ENCODE data around the gene ZBTB9.
A peak's percentile ranks its signal among the peaks of the same experiment; 100 is the strongest.

ZBTB9 gene

DNA sequence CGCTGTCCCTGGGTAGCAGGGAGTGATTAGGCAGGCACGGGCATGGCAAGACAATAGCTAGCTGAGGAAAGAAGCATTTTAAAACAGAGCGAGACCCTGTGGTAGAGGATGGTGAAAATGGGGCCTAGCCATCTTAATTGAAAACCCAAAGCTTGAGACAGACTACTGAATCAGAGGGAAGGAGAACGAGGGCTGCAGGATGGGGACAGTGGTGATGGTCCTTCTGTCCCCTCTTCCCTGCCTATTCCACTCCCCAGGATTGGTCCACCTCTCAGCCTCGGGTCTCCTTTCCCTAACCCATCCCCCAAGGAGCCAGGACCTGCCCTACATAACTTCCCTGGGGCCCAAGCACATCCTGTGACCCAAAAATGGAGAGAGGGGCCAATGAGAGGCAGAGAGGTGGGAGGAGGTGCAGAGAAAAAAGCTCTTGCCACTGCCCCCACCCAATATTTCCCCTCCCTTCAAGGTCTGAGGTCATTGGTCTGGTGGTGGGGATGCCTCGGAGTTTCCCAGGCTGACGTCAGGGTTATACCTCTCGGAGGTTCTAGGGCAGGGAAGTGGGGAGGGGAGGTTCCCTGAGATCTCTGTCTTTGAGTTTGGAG, 35.6 kb upstream of the ZBTB9 start:
- Histone ChIP-seq H3K36me3 (ENCODE audit: control insufficient read depth, insufficient read depth, low read length) (peaks cover 3% of the 10 kb centered on the region), H4K8ac (ENCODE audit: low read depth, low read length) (no peak overlapping the region), H3K79me1 (ENCODE audit: low read length) (peaks cover 21% of the 10 kb centered on the region), H3K4me1 (ENCODE audit: control insufficient read depth, low read depth, low read length) (peaks cover 7% of the 10 kb centered on the region), H3K4me3 (ENCODE audit: low read length) (no peak overlapping the region), H3K56ac (ENCODE audit: low read length) (peak overlapping the region; percentile 90), H2BK5ac (ENCODE audit: low read length) (peak overlapping the region; percentile 90), H3K79me2 (ENCODE audit: control insufficient read depth, insufficient read depth, low read length) (peaks cover 27% of the 10 kb centered on the region), H2BK15ac (replicated peaks; ENCODE audit: low read depth) (no peak overlapping the region), H3K23ac (ENCODE audit: low read length) (no peak overlapping the region), H3K9ac (ENCODE audit: low read length) (peak overlapping the region; percentile 81), H3K4ac (ENCODE audit: low read depth, low read length) (peak overlapping the region; percentile 48), H2AK5ac (ENCODE audit: low read length) (peak overlapping the region; percentile 73), H3K27me3 (ENCODE audit: insufficient read depth, low read length, poor library complexity) (no peaks in the 10 kb centered on the region), H2BK120ac (ENCODE audit: low read depth, low read length) (peak overlapping the region; percentile 30), H3K4me2 (ENCODE audit: low read length) (peak overlapping the region; percentile 80), H3K27ac (ENCODE audit: low read depth, low read length) (peak overlapping the region; percentile 76), H3K18ac (ENCODE audit: low read length) (peak overlapping the region; percentile 34), H4K5ac (ENCODE audit: low read length) (peak overlapping the region; percentile 68)
- peak; percentile 90 for DNase-seq
- WGBS (ENCODE audit: extremely low coverage, insufficient coverage, low lambda C conversion rate), result no CpG with 5 or more reads among the region's 8 CpGs

- peak within 1 kb of the TSS; percentile 75 for H3K4ac ChIP-seq (ENCODE audit: low read depth, low read length)
- no peak within 1 kb of the TSS for H2BK15ac ChIP-seq (replicated peaks; ENCODE audit: low read depth)
- peak within 1 kb of the TSS; percentile 64 for H2BK120ac ChIP-seq (ENCODE audit: low read depth, low read length)
- H3K79me1 ChIP-seq (ENCODE audit: low read length), result peaks cover 22% of the 10 kb centered on the region
- no peaks in the 10 kb centered on the region for H3K36me3 ChIP-seq (ENCODE audit: control insufficient read depth, insufficient read depth, low read length)
- peak within 1 kb of the TSS; percentile 78 for H3K9ac ChIP-seq (ENCODE audit: low read length)
- H4K5ac ChIP-seq (ENCODE audit: low read length), result no peak within 1 kb of the TSS
- H4K8ac ChIP-seq (ENCODE audit: low read depth, low read length), result no peak within 1 kb of the TSS
- no peak within 1 kb of the TSS for H2AK5ac ChIP-seq (ENCODE audit: low read length)
- H3K27ac ChIP-seq (ENCODE audit: low read depth, low read length), result peak within 1 kb of the TSS; percentile 76
- peak within 1 kb of the TSS; percentile 92 for H3K18ac ChIP-seq (ENCODE audit: low read length)
- peak within 1 kb of the TSS; percentile 48 for H3K4me3 ChIP-seq (ENCODE audit: low read length)
- peak within 1 kb of the TSS; percentile 7 for H3K23ac ChIP-seq (ENCODE audit: low read length)
- H3K56ac ChIP-seq (ENCODE audit: low read length), result peak within 1 kb of the TSS; percentile 90
- H3K27me3 ChIP-seq (ENCODE audit: insufficient read depth, low read length, poor library complexity), result no peaks in the 10 kb centered on the region
- peaks cover 10% of the 10 kb centered on the region for H3K4me1 ChIP-seq (ENCODE audit: control insufficient read depth, low read depth, low read length)
- H2BK5ac ChIP-seq (ENCODE audit: low read length), result peak within 1 kb of the TSS; percentile 12
- peak within 1 kb of the TSS; percentile 63 for H3K4me2 ChIP-seq (ENCODE audit: low read length)
- WGBS (ENCODE audit: extremely low coverage, insufficient coverage, low lambda C conversion rate), result no CpG with 5 or more reads among the region's 22 CpGs
- peak; percentile 71 for DNase-seq
- H3K79me2 ChIP-seq (ENCODE audit: control insufficient read depth, insufficient read depth, low read length), result peaks cover 27% of the 10 kb centered on the region
These were observed 34.5 kb upstream of the ZBTB9 start, which contains the start of gene SYNGAP1 for GRCh38 chr6:33419580-33420490. TSS of gene SYNGAP1 (plus strand) at chr6:33420065. CDS start at chr6:33420265, 200 bp downstream.

GRCh38 chr6:33420491-33421343, 33.7 kb upstream of the ZBTB9 start:
- H3K27ac ChIP-seq (ENCODE audit: low read depth, low read length), result no peak overlapping the region
- DNase-seq, result peak; percentile 33
- peaks cover 22% of the 10 kb centered on the region for H3K79me1 ChIP-seq (ENCODE audit: low read length)
- no peaks in the 10 kb centered on the region for H3K27me3 ChIP-seq (ENCODE audit: insufficient read depth, low read length, poor library complexity)
- H3K36me3 ChIP-seq (ENCODE audit: control insufficient read depth, insufficient read depth, low read length), result no peaks in the 10 kb centered on the region
- H3K4me3 ChIP-seq (ENCODE audit: low read length), result peak overlapping the region; percentile 48
- H2BK15ac ChIP-seq (replicated peaks; ENCODE audit: low read depth), result no peak overlapping the region
- peak overlapping the region; percentile 75 for H3K4ac ChIP-seq (ENCODE audit: low read depth, low read length)
- peak overlapping the region; percentile 76 for H3K56ac ChIP-seq (ENCODE audit: low read length)
- H2BK5ac ChIP-seq (ENCODE audit: low read length), result no peak overlapping the region
- no CpG with 5 or more reads among the region's 6 CpGs for WGBS (ENCODE audit: extremely low coverage, insufficient coverage, low lambda C conversion rate)
- H4K5ac ChIP-seq (ENCODE audit: low read length), result no peak overlapping the region
- H4K8ac ChIP-seq (ENCODE audit: low read depth, low read length), result no peak overlapping the region
- H3K9ac ChIP-seq (ENCODE audit: low read length), result peak overlapping the region; percentile 78
- peaks cover 22% of the 10 kb centered on the region for H3K79me2 ChIP-seq (ENCODE audit: control insufficient read depth, insufficient read depth, low read length)
- peak overlapping the region; percentile 64 for H2BK120ac ChIP-seq (ENCODE audit: low read depth, low read length)
- peak overlapping the region; percentile 92 for H3K18ac ChIP-seq (ENCODE audit: low read length)
- H2AK5ac ChIP-seq (ENCODE audit: low read length), result no peak overlapping the region
- H3K23ac ChIP-seq (ENCODE audit: low read length), result peak overlapping the region; percentile 7
- peaks cover 14% of the 10 kb centered on the region for H3K4me1 ChIP-seq (ENCODE audit: control insufficient read depth, low read depth, low read length)
- peak overlapping the region; percentile 63 for H3K4me2 ChIP-seq (ENCODE audit: low read length)

DNA sequence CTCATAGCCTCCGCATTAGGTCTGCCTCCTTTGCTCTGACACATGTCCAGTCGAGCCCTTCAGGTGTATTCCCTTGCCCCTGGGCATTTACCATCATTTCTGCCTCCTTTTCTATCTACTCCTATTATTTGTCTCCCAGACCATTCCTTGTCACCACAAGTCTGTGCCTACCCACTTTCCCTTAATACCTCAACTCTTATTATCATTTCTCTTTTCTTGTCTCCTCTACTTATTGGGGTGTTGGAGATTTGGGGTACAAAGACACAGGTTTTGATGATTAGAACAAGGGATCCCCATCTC, 33.1 kb upstream of the ZBTB9 start:
- no peak overlapping the region for H3K23ac ChIP-seq (ENCODE audit: low read length)
- H3K4ac ChIP-seq (ENCODE audit: low read depth, low read length), result no peak overlapping the region
- H3K4me3 ChIP-seq (ENCODE audit: low read length), result no peak overlapping the region
- DNase-seq, result no peak
- no peak overlapping the region for H3K9ac ChIP-seq (ENCODE audit: low read length)
- no peaks in the 10 kb centered on the region for H3K36me3 ChIP-seq (ENCODE audit: control insufficient read depth, insufficient read depth, low read length)
- H4K8ac ChIP-seq (ENCODE audit: low read depth, low read length), result no peak overlapping the region
- no peak overlapping the region for H3K4me2 ChIP-seq (ENCODE audit: low read length)
- no peak overlapping the region for H2BK15ac ChIP-seq (replicated peaks; ENCODE audit: low read depth)
- peaks cover 19% of the 10 kb centered on the region for H3K79me1 ChIP-seq (ENCODE audit: low read length)
- no peaks in the 10 kb centered on the region for H3K27me3 ChIP-seq (ENCODE audit: insufficient read depth, low read length, poor library complexity)
- H3K56ac ChIP-seq (ENCODE audit: low read length), result no peak overlapping the region
- H3K27ac ChIP-seq (ENCODE audit: low read depth, low read length), result no peak overlapping the region
- peaks cover 18% of the 10 kb centered on the region for H3K79me2 ChIP-seq (ENCODE audit: control insufficient read depth, insufficient read depth, low read length)
- no CpG with 5 or more reads among the region's 2 CpGs for WGBS (ENCODE audit: extremely low coverage, insufficient coverage, low lambda C conversion rate)
- no peak overlapping the region for H4K5ac ChIP-seq (ENCODE audit: low read length)
- H2BK5ac ChIP-seq (ENCODE audit: low read length), result no peak overlapping the region
- no peak overlapping the region for H2AK5ac ChIP-seq (ENCODE audit: low read length)
- H3K18ac ChIP-seq (ENCODE audit: low read length), result no peak overlapping the region
- no peak overlapping the region for H2BK120ac ChIP-seq (ENCODE audit: low read depth, low read length)
- H3K4me1 ChIP-seq (ENCODE audit: control insufficient read depth, low read depth, low read length), result peaks cover 14% of the 10 kb centered on the region

DNA sequence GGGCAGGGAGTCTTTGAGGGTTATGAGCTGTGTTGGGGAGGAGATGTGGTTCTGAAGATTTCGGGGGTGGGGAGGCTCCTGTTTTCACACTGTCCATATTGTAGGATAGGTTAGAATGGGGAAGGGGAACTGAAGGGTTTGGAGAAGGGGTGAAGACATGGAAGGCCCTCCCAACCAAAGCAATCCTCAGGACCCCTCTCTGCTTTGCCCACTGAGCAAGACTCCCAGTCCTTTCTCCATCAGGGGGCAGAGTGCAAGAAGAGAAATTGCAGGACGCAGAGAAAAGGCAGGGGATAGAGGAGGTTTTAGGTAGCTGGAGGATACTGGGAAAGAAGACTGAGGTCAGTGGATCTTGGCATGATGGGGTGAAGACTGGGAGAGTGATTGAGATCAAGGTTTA, 30.6 kb upstream of the ZBTB9 start:
- no CpG with 5 or more reads among the region's 2 CpGs for WGBS (ENCODE audit: extremely low coverage, insufficient coverage, low lambda C conversion rate)
- H2BK5ac ChIP-seq (ENCODE audit: low read length), result no peak overlapping the region
- H3K4me2 ChIP-seq (ENCODE audit: low read length), result no peak overlapping the region
- H3K4me3 ChIP-seq (ENCODE audit: low read length), result no peak overlapping the region
- H3K36me3 ChIP-seq (ENCODE audit: control insufficient read depth, insufficient read depth, low read length), result no peaks in the 10 kb centered on the region
- H3K56ac ChIP-seq (ENCODE audit: low read length), result no peak overlapping the region
- no peak overlapping the region for H2BK15ac ChIP-seq (replicated peaks; ENCODE audit: low read depth)
- H3K4ac ChIP-seq (ENCODE audit: low read depth, low read length), result no peak overlapping the region
- H4K8ac ChIP-seq (ENCODE audit: low read depth, low read length), result no peak overlapping the region
- DNase-seq, result no peak
- H3K27ac ChIP-seq (ENCODE audit: low read depth, low read length), result no peak overlapping the region
- no peak overlapping the region for H2BK120ac ChIP-seq (ENCODE audit: low read depth, low read length)
- H3K23ac ChIP-seq (ENCODE audit: low read length), result no peak overlapping the region
- H2AK5ac ChIP-seq (ENCODE audit: low read length), result no peak overlapping the region
- H3K79me2 ChIP-seq (ENCODE audit: control insufficient read depth, insufficient read depth, low read length), result peaks cover 19% of the 10 kb centered on the region
- H3K79me1 ChIP-seq (ENCODE audit: low read length), result peaks cover 27% of the 10 kb centered on the region
- H3K27me3 ChIP-seq (ENCODE audit: insufficient read depth, low read length, poor library complexity), result no peaks in the 10 kb centered on the region
- no peak overlapping the region for H3K9ac ChIP-seq (ENCODE audit: low read length)
- no peak overlapping the region for H3K18ac ChIP-seq (ENCODE audit: low read length)
- peaks cover 20% of the 10 kb centered on the region for H3K4me1 ChIP-seq (ENCODE audit: control insufficient read depth, low read depth, low read length)
- H4K5ac ChIP-seq (ENCODE audit: low read length), result no peak overlapping the region

Data from mesendoderm (in vitro differentiated cells).